Midbrain (tissue), 1 donor: ENCODE data around the gene MACROH2A1.

Experiments used
- DNase-seq: peaks from one replicate; lab custom pipeline; 2025; lab: John Stamatoyannopoulos, UW

Gene MACROH2A1

DNA sequence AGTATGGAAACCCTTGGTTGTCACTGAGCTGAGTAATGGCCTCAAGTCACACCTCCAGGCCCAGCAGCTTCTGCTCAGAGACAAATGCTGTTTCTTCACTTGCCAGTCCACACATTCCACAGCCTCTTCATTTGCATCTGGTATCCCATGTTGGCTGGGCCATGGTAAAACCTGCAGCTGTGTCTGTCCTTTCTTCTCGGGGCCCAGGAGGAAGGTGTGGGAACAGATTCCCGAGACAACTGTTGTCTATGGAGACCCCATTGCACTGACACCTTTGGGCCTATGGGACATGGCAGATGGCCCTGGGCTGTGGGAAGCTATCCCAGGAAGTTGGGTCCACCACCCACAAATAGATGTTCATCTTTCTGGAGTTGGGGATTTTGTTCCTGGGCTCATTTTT is 85.1 kb downstream of the MACROH2A1 start:
- DNase-seq: no peak

DNA sequence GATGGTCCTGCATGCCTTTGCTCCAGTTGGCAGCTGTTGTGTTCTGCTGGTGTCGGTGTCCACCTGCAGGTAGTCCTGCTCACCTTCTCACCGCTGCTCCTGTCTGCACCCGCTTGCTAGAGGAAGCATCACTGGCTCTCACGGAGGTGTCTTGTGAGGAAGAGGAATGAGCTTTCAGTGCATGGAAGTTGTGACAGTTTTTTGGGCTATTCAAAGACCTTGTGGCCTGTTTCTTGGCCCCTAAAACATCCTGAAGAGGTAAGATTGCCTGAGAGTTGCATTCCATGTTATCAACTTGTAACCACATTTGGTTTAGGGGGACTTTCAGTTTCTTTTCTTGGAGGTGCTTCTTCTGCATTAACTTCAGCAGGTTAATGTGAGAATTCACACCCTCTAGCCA is 85.6 kb downstream of the MACROH2A1 start:
- no peak for DNase-seq

DNA sequence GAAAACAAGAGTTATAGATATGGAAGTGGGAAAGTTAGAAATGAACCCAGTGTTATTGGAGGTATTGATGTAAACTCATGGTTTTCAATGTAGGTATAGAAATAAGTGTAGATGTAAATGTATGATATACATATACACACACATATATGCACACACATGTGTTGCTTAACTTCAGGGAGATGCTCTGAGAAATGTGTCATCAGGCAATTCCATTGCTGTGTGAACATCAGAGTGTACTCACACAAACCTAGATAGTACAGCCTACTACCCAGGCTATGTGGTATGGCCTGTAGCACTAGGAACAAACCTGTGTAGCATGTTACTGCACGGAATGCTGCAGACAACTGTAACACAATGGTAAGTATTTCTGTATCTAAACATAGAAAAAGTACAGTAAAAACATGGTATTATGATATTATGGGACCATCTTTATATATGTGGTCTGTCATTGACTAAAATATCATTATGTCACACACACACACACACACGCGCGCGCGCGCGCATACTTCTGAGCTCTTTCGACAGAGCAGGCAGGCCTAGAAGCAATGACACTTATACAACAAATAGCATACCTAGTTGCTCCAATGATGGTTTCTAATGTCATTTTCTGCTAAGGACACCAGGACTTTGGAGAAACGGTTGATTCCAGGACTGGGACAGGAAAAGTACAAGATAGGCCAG is 86.6 kb downstream of the MACROH2A1 start:
- DNase-seq: no peak

DNA sequence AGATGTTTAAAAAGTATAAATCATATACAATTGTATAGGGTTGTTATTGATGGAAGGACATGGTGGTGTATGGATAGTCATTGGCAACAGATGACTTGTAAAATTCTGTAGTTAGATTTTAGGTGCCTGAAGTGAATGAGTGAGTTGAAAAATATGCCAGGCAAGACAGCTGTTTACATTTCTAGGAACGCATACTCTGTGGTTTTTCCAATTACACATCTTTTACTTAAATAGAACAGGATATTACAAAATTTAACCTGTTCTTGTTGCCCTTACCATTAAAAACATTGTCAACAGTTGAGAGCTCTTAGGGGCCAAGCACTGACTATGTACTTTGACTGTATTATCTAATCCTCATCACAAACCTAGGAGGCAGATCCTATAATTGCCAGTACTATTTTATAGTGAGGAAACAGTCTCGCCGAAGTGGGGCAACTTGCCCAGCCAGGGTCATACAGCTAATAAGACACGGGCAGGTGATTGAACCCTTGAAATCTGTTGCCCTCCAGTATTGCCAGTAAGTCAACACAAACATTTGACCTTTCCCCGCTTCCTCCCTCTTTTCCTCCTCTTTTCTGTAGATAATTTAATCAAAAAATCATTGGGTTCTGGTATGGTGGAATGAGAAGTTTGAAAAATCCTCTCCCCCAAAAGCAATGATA is 88.6 kb downstream of the MACROH2A1 start:
- DNase-seq: no peak

DNA sequence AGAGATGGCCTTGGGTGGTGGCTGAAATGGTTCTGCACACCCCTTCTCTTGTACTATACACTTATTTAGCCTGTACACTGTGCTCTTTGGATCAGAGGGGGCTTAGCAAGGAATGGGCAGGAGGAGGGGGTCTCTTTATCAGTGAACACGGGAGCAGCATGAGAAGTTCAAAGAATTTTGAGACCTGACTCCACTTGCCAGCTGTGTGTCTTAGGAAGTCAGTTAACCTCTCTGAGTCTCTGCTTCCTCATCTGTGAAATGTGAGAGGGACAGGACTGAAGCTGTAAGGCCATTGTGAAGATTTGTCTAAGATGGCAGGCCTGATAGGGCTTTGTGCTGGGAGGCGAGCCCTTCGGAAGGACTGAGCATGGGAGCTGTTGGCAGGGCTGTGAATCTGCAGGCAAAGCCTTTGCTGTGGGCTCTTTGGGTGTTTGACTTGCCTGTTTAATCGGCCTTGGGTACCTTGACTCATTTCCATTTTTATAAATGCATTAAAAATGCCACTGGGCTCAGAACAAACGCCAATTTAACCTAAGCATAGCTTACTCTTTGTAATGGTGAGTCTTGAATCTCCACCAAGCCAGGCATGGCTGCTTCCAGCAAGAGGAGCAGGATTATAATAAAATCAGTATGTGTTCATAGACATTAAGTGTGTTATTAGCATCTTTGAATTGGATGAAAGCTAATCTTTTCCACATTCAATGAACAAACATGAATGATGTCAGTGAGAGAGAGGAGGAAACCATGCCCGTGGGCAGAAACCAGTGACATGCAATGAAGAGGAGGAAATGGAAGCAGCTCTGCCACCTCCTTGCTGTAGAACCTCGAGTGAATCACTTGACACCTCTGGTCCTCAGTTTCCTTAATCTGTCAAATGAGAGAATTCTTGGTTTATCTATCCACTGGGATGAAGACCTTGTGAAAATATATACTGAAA is 89.4 kb downstream of the MACROH2A1 start:
- DNase-seq: no peak

DNA sequence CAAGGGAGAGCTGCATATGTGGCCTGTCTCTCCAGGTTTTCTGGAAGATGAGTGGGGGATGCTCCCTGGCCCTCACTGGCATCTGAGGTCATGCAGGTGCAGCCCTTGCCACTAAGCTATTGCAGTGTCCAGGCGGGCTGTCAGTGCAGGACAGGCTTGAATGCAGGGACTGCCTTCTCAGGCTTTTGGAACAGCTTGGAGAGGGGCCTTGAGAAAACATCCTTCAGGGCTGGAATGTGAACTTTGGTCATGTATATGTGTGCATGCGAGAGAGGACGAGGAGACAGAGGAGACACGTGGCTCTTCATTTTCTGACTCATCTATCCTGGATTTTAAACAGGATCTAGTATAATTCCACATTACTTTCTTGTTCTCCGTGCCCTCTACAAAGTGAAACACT is 90.3 kb downstream of the MACROH2A1 start:
- DNase-seq: no peak

DNA sequence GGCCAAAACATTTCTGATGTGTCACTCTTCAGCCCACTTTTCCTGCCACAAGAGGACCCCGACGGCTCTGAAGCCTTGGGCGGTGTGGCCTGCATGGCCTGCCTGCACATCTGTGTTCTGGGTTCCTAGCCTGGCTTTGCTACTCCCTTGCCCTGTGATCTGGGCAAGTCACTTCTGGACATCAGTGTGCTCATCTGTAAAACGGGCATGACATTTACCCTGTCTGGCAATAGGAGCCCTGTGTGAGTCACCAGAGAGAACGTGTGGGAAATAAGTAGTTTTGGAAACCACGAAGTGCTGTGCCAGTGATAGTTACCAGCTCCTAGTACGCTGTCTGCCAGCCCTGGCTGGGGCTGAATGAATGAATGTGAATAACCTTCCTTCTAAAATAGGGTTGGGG is 90.8 kb downstream of the MACROH2A1 start:
- DNase-seq: no peak

DNA sequence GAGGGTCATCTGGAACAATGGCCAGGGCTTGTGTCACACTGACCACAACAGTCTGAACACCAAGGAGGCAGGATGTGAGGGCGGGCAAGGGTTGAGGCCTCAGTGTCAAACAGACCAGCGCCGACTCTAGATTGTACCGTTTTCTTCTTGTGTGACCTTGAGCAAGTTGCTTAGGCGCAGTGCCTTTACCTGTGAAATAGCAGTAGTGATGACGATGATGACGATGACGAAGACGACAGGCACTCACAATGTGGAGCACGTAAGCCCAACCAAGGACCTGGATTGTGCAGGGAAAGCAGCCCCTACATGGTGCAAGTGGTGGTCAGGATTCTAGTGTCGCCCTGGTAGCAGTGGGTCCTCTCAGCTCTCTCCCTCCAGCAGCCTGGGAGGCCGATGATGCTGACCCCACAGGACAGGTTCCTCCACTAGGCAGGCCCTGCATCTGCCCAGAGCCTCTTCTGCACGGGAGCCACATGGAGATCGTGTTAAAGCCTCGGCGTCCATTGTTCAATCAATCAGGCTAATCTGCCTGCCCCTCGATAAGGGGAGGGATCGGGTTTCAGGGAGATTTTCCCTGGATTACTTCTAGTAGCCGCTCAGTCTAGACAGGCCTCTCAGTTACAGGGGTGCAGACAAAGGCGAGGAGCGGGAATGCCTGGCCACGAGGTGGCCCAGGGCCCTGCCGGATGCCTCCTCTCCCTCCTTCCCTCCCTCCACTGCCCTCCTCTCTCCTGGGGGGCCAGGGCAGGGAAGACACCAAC is 91.7 kb downstream of the MACROH2A1 start:
- DNase-seq: no peak

DNA sequence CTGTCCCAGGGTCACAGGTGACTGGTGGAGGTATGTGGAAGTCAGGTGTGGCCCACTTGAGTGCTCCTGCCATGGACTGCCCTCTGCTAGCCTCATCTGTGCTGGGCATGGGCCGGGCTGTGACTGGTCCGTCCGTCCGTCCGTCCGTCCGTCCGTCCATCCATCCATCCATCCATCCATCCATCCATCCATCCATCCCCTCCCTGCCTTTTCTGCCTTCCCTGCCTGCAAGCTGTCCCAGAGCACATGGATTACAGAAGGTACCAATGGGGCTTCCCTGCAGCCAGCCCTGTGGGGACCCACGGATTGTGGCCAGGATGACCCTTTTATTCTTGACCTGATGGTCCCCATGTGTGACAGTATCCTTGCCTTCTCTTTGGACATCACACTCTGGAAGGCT is 92.5 kb downstream of the MACROH2A1 start:
- no peak for DNase-seq

DNA sequence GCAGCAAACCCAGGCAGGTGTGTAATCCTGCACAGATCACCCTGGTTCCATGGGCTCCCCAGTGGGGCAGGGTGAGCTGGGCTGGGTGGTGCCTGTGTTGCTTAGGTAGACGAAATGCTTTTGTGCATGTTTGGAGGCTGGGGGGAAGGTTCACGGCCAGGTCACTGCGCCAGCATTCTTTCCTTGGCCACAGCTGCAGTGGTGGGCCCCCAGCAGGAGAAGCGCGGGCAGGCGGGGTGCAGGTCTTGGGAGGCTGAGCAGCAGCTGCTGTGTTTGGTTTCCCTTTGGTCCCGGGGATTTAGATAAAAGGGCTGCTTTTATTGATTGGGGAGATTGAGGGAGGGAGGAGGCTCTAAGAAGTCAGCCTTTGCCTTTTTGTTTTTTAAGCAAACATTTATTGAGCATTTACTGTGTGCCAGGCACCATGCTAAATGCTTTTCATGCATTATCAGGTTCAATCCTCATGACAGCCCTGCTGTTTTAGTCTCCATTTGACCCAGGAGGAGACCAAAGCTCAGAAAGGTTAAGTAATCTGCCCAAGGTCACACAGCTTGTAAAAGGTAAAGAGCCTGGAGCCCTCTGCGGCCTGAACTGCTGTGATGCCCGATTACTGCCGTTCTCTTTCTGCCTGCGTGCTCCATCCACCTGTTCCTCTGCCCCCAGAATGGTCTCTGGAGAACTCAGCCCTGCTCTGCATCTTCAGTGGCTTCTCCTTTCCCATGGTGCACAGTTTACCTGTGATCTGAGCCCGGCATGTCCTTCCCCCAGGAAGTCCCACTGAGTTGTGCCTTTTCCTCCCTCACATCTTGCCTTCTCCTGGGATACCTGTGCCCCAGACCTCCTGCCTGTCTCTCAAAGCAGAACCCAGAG is 94.4 kb downstream of the MACROH2A1 start:
- DNase-seq: no peak

DNA sequence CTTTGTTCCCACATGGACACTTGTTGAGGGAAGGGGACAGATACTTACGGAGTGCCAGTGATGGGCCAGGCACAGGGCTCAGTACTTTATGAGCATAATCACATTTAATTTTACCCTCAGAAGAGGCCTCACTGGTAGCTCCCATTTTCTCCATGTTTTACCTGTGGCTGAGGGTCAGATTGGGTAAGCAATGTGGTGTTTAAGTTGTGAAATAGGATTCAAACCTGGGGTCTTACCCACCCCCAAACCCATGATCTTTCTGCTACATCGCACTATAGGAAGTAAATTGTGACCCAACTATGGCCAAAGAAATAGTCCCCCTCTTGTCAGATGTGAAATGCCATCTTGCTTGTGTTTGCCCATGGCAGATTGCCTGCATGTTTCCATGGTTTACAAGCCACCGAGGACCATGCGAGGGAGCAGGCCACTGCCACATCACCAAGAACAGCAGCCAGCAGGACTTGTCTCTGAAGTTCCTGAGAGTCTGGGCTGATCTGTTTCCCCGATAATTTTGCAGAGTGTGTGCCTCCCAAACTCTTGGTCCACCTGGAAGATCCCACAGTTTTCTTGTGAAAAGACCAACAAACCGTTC is 95.4 kb downstream of the MACROH2A1 start:
- DNase-seq: no peak

DNA sequence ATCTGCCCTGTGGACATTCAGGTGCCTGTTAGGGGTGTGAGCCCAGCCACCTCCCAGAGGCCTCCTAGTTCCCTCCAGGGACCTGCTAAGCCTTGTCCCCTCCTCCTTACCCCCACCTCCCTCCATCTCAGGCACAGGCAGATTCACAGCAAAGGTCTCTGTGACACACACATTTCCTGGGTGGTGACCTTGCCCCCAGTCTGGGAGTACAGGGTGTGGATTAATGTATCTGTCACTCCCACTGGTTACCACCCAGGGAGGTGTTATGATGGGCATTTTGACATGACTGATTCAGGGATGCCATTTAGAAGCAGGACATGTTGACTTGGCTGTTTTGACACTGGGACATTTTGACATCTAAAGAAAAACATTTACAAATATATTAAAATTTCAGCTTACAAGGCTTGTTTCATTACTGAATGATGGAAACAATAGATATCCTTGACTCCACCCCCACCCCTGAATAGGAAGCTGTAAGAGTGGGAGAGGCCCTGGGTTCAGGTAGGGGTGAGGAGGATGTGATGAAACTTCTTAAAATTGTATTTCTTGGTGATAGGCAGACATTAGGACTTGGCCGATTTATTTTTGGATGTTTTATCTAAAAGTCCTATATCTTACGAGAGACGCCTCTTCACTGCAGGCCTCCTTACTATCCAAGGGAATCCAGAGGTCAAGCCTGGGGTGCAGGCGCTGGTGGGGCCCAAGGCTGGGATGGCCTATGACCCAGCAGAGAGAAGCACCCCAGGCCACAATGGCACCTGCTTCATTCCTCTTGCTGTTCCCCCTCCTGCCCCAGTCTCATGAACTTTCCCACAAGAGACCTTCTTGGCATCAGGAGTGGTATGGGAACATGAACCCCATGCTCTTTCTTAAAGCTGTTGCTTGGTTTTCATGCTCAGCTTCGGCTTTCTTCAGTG is 101.9 kb downstream of the MACROH2A1 start:
- no peak for DNase-seq

DNA sequence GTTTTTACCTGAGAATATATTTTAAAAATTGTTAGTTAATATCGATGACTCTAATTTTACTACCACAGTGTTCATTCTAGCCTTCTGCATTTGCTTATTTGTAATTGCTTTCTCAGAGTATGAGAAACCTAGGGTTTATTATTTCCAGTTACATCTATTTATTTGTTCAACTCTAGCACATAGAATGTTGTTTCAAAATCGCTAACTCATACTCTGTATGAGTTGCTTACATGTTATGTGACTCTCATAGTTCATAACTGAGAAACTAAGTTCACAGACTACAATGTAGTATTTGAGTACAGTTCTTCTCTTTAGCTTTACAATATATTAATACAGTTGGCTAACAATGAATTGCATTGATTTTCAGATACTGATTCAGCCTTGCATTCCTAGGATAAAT is 103.2 kb downstream of the MACROH2A1 start:
- DNase-seq: no peak

DNA sequence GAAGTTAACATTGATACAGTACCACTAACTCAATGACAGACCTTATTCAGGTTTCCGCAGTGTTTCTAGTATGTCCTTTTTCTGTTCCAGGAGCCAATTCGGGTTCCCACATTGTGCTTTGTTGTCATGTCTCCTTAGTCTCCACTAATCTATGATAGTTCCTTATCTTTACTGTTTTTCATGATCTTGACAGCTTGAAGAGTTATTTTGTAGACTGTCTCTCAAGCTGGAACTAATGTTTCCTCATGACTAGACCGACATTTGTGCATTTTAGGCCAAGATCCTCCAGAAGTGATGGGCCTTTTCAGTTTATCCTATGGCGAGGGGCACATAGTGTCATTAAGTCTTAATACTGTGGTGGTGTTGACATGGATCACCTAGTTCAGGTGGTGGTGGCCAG is 104.2 kb downstream of the MACROH2A1 start:
- DNase-seq: no peak

DNA sequence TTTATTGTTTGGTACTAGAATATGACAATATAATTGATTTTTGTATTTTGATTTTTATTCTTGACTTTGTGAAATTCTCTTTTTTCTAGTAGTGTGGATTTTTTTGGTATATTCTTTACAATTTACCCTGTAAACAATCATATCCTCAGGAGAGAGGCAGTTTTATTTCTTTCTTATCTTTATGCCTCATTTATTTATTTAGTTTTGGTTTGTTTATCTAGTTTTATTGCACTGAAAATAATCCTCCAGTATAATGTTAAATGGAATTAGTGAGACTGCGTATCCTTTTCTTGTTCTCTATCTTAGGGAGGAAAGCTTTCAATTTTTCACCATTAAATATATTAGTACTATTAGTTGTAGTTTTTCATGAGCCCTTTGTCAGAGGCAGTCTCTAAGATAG is 109.4 kb downstream of the MACROH2A1 start:
- DNase-seq: no peak

DNA sequence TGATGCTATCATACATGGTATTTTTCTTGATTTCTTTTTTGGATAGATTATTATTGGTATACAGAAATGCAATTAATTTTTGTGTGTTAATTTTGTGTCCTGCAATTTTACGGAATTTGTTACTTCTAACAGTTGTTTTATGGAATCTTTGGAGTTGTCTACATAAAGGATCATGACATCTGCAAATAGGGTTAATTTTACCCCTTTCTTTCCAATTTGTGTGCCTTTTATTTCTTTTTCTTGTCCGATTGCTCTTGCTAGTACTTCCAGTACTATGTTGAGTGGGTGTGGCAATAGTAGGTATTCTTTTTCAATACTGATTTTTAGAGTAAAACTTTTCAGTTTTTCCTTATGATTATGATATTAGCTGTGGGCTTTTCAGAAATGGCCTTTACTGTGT is 111.5 kb downstream of the MACROH2A1 start:
- no peak for DNase-seq
